ENCODE data around the gene MORC2. TPM values are rescaled to one million over a fixed set of nuclear protein-coding genes. Genes with fewer than 3 reads are reported as not detected.

The MORC2 gene
- total RNA-seq, 1 donor from 2014 or later, result 20.0 TPM

- no peak for DNase-seq
- peaks cover 94% of the 10 kb centered on the region for H3K36me3 ChIP-seq
- ATAC-seq, result no peak
- TF ChIP-seq CTCF (IDR thresholded peaks at IDR 0.05), result no peak
- no peak overlapping the region for H3K4me3 ChIP-seq
- H3K4me1 ChIP-seq, result peaks cover 10% of the 10 kb centered on the region
- no peaks in the 10 kb centered on the region for H3K9me3 ChIP-seq
- no peaks in the 10 kb centered on the region for H3K27me3 ChIP-seq
- intact Hi-C loops (cut with DNase I), result loop anchor here (5.0 kb wide), 1 partner anchor 137 kb away; the partner anchor contains the start of gene SMTN
- H3K27ac ChIP-seq, result no peak overlapping the region
Measured at GRCh38 chr22:30944986-30945385, 23.6 kb downstream of the MORC2 start.

- Histone ChIP-seq H3K4me1 (peaks cover 9% of the 10 kb centered on the region), H3K9me3 (no peaks in the 10 kb centered on the region), H3K4me3 (no peak overlapping the region), H3K36me3 (peaks cover 95% of the 10 kb centered on the region), H3K27ac (no peak overlapping the region), H3K27me3 (no peaks in the 10 kb centered on the region)
- DNase-seq (no peak), ATAC-seq (no peak)
- intact Hi-C loops (cut with DNase I), result no loop called here
- TF ChIP-seq CTCF (IDR thresholded peaks at IDR 0.05), result no peak
Measured at GRCh38 chr22:30943368-30943767, 25.2 kb downstream of the MORC2 start.

- Histone ChIP-seq H3K4me1 (no peaks in the 10 kb centered on the region), H3K36me3 (peaks cover 100% of the 10 kb centered on the region), H3K9me3 (no peaks in the 10 kb centered on the region), H3K27ac (no peak overlapping the region), H3K27me3 (no peaks in the 10 kb centered on the region), H3K4me3 (no peak overlapping the region)
- DNase-seq, result no peak
- ATAC-seq, result no peak
- no peak for TF ChIP-seq CTCF (IDR thresholded peaks at IDR 0.05)
- intact Hi-C loops (cut with DNase I), result no loop called here
Measured at GRCh38 chr22:30941363-30941740, 27.2 kb downstream of the MORC2 start.

- ATAC-seq (no peak), DNase-seq (no peak)
- Histone ChIP-seq H3K36me3 (peaks cover 100% of the 10 kb centered on the region), H3K27me3 (no peaks in the 10 kb centered on the region), H3K4me1 (no peaks in the 10 kb centered on the region), H3K4me3 (no peak overlapping the region), H3K27ac (no peak overlapping the region), H3K9me3 (no peaks in the 10 kb centered on the region)
- no peak for TF ChIP-seq CTCF (IDR thresholded peaks at IDR 0.05)
- intact Hi-C loops (cut with DNase I), result no loop called here
Measured at GRCh38 chr22:30940685-30941362, 27.8 kb downstream of the MORC2 start.

GRCh38 chr22:30934053-30934452 is 34.5 kb downstream of the MORC2 start:
- no peak for TF ChIP-seq CTCF (IDR thresholded peaks at IDR 0.05)
- H3K9me3 ChIP-seq, result no peaks in the 10 kb centered on the region
- DNase-seq, result no peak
- intact Hi-C loops (cut with DNase I), result no loop called here
- no peaks in the 10 kb centered on the region for H3K27me3 ChIP-seq
- ATAC-seq, result no peak
- H3K4me1 ChIP-seq, result no peaks in the 10 kb centered on the region
- H3K4me3 ChIP-seq, result no peak overlapping the region
- H3K27ac ChIP-seq, result no peak overlapping the region
- H3K36me3 ChIP-seq, result peaks cover 100% of the 10 kb centered on the region

GRCh38 chr22:30933457-30933856 is 35.1 kb downstream of the MORC2 start:
- TF ChIP-seq CTCF (IDR thresholded peaks at IDR 0.05), result no peak
- Histone ChIP-seq H3K36me3 (peaks cover 100% of the 10 kb centered on the region), H3K27ac (no peak overlapping the region)

More at GRCh38 chr22:30933457-30933856, 35.1 kb downstream of the MORC2 start:
- Histone ChIP-seq H3K4me3 (no peak overlapping the region), H3K27me3 (no peaks in the 10 kb centered on the region), H3K4me1 (no peaks in the 10 kb centered on the region), H3K9me3 (no peaks in the 10 kb centered on the region)
- ATAC-seq (no peak), DNase-seq (no peak)
- intact Hi-C loops (cut with DNase I), result no loop called here

Measured in upper lobe of right lung (tissue), 1 donor.